DOHH2 (cell line): ENCODE results near the gene YIF1A.

Experiments used
- H3F3A ChIP-seq: fragments of 200-600 bp; sonication (generic), shearing (Covaris generic); 2 replicates; pipeline ENCODE4 v1.6.0; 2016; ENCODE audit warnings: antibody characterized with exemption, mild to moderate bottlenecking; ENCODE audit not compliant: control insufficient read depth, insufficient read depth
- H3K27ac ChIP-seq: fragments of 200-600 bp; sonication (generic); 2 replicates; pipeline ENCODE4 v1.5.1; 2014; ENCODE audit warnings: low read depth, mild to moderate bottlenecking, low read length, moderate library complexity
- H3K27me3 ChIP-seq: fragments of 200-600 bp; sonication (generic); 2 replicates; pipeline ENCODE4 v1.6.1; 2014; ENCODE audit warnings: mild to moderate bottlenecking, low read length, mixed read lengths; ENCODE audit not compliant: control insufficient read depth
- H3K36me3 ChIP-seq: fragments of 200-600 bp; sonication (generic); 2 replicates; pipeline ENCODE4 v1.6.1; 2014; ENCODE audit warnings: mild to moderate bottlenecking, low read length, moderate library complexity, mixed read lengths; ENCODE audit not compliant: control insufficient read depth
- H3K4me1 ChIP-seq: fragments of 200-600 bp; sonication (generic); 2 replicates; pipeline ENCODE4 v1.6.1; 2014; ENCODE audit warnings: mild to moderate bottlenecking, low read length, mixed read lengths; ENCODE audit not compliant: control insufficient read depth
- H3K4me2 ChIP-seq: fragments of 200-600 bp; sonication (generic); 2 replicates; pipeline ENCODE4 v1.6.0; 2014; ENCODE audit warnings: mild to moderate bottlenecking, low read length, moderate library complexity
- H3K4me3 ChIP-seq: fragments of 200-600 bp; sonication (generic); 2 replicates; pipeline ENCODE4 v1.5.1; 2014; ENCODE audit warnings: mild to moderate bottlenecking, low read length, mixed read lengths
- H3K79me2 ChIP-seq: fragments of 200-600 bp; sonication (generic); 2 replicates; pipeline ENCODE4 v1.6.1; 2014; ENCODE audit warnings: mild to moderate bottlenecking, low read length, mixed read lengths; ENCODE audit not compliant: control insufficient read depth
- H3K9me2 ChIP-seq: fragments of 200-600 bp; sonication (generic); replicated peaks from 2 replicates; pipeline ENCODE4 v1.6.1; 2014; ENCODE audit warnings: mild to moderate bottlenecking, low read length, mixed read lengths; ENCODE audit not compliant: control insufficient read depth
- H3K9me3 ChIP-seq: fragments of 200-600 bp; sonication (generic); 2 replicates; pipeline ENCODE4 v1.6.1; 2014; ENCODE audit warnings: antibody characterized with exemption, low read length, mixed read lengths; ENCODE audit not compliant: control insufficient read depth, insufficient read depth
- H4K20me1 ChIP-seq: fragments of 200-600 bp; sonication (generic); 2 replicates; pipeline ENCODE4 v1.6.0; 2014; ENCODE audit warnings: low read depth, mild to moderate bottlenecking, antibody characterized with exemption, low read length, moderate library complexity; ENCODE audit not compliant: control insufficient read depth, insufficient read depth
- EZH2phosphoT487 ChIP-seq: fragments of 200-600 bp; sonication (generic); IDR thresholded peaks from 2 replicates; pipeline ENCODE4 v1.6.1; 2017; ENCODE audit warnings: borderline replicate concordance, mild to moderate bottlenecking, antibody characterized with exemption, low read length, moderate library complexity, mixed read lengths
- TF ChIP-seq, protein P1 (sequence below): fragments of 200-600 bp; sonication (generic); IDR thresholded peaks from one replicate; pipeline ENCODE4 v1.5.1; 2014; ENCODE audit warnings: antibody characterized with exemption, mild to moderate bottlenecking, low read depth, low read length; ENCODE audit not compliant: poor library complexity, severe bottlenecking

YIF1A gene

GRCh38 chr11:66328031-66328301 is 39.0 kb upstream of the YIF1A start:
- Histone ChIP-seq H3K27me3 (no peaks in the 10 kb centered on the region), H3K36me3 (no peaks in the 10 kb centered on the region), H4K20me1 (no peaks in the 10 kb centered on the region), H3K4me1 (peaks cover 44% of the 10 kb centered on the region), H3K9me3 (no peaks in the 10 kb centered on the region), H3K4me3 (no peak overlapping the region), H3K4me2 (peak overlapping the region; percentile 66), H3K9me2 (no peaks in the 10 kb centered on the region), H3F3A (no peaks in the 10 kb centered on the region), H3K79me2 (no peaks in the 10 kb centered on the region), H3K27ac (no peak overlapping the region)
- TF ChIP-seq EZH2phosphoT487 = no peak
- TF ChIP-seq, protein P1, sequence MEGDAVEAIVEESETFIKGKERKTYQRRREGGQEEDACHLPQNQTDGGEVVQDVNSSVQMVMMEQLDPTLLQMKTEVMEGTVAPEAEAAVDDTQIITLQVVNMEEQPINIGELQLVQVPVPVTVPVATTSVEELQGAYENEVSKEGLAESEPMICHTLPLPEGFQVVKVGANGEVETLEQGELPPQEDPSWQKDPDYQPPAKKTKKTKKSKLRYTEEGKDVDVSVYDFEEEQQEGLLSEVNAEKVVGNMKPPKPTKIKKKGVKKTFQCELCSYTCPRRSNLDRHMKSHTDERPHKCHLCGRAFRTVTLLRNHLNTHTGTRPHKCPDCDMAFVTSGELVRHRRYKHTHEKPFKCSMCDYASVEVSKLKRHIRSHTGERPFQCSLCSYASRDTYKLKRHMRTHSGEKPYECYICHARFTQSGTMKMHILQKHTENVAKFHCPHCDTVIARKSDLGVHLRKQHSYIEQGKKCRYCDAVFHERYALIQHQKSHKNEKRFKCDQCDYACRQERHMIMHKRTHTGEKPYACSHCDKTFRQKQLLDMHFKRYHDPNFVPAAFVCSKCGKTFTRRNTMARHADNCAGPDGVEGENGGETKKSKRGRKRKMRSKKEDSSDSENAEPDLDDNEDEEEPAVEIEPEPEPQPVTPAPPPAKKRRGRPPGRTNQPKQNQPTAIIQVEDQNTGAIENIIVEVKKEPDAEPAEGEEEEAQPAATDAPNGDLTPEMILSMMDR = no peak

DNA sequence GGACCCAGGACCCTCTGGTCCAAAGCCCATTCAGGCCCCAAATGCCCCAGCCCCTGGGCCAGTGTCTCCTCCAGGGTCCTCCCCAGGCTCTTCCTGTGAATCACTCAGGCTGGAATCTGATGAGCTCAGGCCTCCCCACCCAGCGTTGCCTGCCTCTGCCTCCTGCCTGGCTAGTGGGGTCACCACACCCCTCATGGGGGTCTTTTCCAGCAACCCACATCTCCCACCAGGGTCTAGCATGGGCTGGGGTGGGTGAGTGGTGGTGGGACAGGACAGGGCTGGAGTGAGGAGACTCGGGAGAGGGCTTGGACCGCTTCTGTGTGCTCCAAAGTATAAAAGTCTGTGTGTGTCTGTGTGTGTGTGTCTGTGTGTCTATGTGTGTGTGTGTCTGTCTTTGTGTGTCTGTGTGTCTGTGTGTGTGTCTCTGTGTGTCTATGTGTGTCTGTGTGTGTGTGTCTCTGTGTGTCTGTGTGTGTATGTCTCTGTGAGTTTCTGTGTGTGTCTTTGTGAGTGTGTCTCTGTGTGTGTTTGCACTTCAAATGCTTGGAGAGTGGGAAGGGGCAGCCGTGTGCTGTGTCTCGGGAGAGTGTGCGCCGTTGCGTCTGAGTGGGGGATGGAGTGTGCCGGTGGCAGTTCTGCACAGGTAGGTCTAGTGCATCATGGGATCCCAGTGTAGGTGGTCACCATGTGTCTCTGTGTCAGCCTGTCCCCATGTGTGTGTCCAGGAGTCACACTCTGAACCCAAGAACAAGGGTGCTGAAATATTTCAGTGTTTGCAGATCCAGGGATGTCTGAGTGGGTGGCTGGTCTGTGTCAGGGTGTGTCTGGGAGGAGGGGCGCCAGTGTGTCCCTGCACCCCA is 38.5 kb upstream of the YIF1A start:
- no peaks in the 10 kb centered on the region for H3K9me2 ChIP-seq
- no peaks in the 10 kb centered on the region for H3K79me2 ChIP-seq
- H3K27me3 ChIP-seq = no peaks in the 10 kb centered on the region
- H3K27ac ChIP-seq = no peak overlapping the region
- no peaks in the 10 kb centered on the region for H4K20me1 ChIP-seq
- TF ChIP-seq, protein P1 = no peak
- TF ChIP-seq EZH2phosphoT487 = no peak
- no peak overlapping the region for H3K4me3 ChIP-seq
- no peaks in the 10 kb centered on the region for H3F3A ChIP-seq
- H3K36me3 ChIP-seq = no peaks in the 10 kb centered on the region
- no peaks in the 10 kb centered on the region for H3K9me3 ChIP-seq
- H3K4me1 ChIP-seq = peaks cover 44% of the 10 kb centered on the region
- peak overlapping the region; percentile 65; the same call in 1 of the 2 replicates for H3K4me2 ChIP-seq

- TF ChIP-seq, protein P1 = no peak
- TF ChIP-seq EZH2phosphoT487 = no peak
- Histone ChIP-seq H3K79me2 (no peaks in the 10 kb centered on the region), H4K20me1 (no peaks in the 10 kb centered on the region), H3K9me3 (peaks cover 4% of the 10 kb centered on the region; the same call in 1 of the 2 replicates), H3F3A (no peaks in the 10 kb centered on the region), H3K36me3 (no peaks in the 10 kb centered on the region), H3K27ac (no peak overlapping the region), H3K4me2 (peak overlapping the region; percentile 65), H3K27me3 (no peaks in the 10 kb centered on the region), H3K4me1 (peaks cover 47% of the 10 kb centered on the region), H3K9me2 (no peaks in the 10 kb centered on the region), H3K4me3 (peak overlapping the region; percentile 32; the same call in 1 of the 2 replicates)
These were observed 37.5 kb upstream of the YIF1A start for GRCh38 chr11:66326261-66327111.
